ENCODE measurements around the gene CGNL1.

The CGNL1 gene, protein sequence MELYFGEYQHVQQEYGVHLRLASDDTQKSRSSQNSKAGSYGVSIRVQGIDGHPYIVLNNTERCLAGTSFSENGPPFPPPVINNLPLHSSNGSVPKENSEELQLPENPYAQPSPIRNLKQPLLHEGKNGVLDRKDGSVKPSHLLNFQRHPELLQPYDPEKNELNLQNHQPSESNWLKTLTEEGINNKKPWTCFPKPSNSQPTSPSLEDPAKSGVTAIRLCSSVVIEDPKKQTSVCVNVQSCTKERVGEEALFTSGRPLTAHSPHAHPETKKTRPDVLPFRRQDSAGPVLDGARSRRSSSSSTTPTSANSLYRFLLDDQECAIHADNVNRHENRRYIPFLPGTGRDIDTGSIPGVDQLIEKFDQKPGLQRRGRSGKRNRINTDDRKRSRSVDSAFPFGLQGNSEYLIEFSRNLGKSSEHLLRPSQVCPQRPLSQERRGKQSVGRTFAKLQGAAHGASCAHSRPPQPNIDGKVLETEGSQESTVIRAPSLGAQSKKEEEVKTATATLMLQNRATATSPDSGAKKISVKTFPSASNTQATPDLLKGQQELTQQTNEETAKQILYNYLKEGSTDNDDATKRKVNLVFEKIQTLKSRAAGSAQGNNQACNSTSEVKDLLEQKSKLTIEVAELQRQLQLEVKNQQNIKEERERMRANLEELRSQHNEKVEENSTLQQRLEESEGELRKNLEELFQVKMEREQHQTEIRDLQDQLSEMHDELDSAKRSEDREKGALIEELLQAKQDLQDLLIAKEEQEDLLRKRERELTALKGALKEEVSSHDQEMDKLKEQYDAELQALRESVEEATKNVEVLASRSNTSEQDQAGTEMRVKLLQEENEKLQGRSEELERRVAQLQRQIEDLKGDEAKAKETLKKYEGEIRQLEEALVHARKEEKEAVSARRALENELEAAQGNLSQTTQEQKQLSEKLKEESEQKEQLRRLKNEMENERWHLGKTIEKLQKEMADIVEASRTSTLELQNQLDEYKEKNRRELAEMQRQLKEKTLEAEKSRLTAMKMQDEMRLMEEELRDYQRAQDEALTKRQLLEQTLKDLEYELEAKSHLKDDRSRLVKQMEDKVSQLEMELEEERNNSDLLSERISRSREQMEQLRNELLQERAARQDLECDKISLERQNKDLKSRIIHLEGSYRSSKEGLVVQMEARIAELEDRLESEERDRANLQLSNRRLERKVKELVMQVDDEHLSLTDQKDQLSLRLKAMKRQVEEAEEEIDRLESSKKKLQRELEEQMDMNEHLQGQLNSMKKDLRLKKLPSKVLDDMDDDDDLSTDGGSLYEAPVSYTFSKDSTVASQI

DNA sequence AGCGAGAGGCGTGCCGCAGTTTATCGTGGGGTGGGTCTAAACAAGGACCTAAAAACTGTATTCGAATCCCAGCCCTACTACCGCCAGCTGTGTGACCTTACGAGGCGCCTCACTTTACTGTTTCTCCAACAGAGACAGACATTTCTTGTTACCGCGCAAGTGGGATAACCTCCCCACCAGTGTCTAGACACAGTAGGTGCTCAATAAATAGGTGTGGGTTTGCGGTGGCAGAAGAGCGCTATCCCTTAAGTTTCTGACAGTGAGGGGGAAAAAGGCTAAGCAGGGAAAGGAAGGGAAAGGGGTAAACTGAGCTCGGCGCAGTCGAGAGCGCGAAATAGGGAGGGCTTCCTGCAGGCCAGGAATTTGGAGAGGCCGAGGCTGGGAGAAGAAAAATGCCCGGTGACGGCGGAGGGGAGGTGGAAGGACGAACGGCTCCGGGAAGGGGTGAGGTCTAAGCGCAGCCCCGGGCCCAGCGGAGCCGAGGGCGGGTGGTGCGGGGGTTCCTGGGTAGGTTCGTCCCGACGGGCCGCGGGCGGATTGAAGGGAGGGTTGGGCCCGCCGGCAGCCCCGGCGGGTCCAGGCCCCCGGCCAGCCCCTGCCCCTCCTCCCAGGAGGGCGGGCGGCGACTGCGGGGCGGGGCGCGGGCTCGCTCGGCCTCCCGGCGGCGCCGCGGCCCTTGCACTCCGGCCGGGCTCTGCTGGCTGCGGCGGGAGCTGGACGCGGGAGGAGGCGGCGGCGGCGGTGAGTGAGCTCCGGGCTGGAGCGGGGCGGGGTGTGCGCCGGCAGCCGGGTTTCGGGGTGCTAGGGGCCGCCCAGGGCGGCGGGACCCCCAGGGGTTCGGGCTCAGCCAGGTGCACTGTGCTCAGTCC, at the start of gene CGNL1:
CGNL1 (plus strand) TSS at position 679 of the 869 bp plus-strand sequence. CDS start 61,495 bp downstream, outside the sequence.
- DNase-seq (ENCODE audit: low read depth), result no peak

GRCh38 chr15:57327985-57328471, 48.3 kb upstream of the CGNL1 start:
- no peak for DNase-seq (ENCODE audit: low read depth)

DNA sequence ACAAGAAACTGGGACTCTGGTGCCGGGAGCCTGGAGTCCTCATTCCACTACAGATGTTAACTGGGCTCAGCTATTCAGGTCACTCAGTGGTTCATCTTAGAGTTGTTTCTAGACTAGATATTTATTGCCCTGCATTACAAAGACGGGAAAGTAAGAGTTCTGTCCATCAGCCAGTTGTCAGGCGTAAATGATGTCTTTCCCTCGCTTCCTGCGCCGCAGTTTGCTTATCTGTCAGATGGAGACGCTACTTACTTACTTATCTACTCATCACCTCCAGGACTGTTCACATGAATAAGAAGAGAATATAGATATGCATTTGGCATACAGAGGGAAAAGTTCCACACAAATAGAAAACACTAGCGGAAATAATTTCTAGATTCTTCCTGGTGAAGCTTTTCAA, 47.8 kb upstream of the CGNL1 start:
- no peak for DNase-seq (ENCODE audit: low read depth)

- no peak for DNase-seq (ENCODE audit: low read depth)
These were observed 47.4 kb upstream of the CGNL1 start for GRCh38 chr15:57328897-57329296.

DNA sequence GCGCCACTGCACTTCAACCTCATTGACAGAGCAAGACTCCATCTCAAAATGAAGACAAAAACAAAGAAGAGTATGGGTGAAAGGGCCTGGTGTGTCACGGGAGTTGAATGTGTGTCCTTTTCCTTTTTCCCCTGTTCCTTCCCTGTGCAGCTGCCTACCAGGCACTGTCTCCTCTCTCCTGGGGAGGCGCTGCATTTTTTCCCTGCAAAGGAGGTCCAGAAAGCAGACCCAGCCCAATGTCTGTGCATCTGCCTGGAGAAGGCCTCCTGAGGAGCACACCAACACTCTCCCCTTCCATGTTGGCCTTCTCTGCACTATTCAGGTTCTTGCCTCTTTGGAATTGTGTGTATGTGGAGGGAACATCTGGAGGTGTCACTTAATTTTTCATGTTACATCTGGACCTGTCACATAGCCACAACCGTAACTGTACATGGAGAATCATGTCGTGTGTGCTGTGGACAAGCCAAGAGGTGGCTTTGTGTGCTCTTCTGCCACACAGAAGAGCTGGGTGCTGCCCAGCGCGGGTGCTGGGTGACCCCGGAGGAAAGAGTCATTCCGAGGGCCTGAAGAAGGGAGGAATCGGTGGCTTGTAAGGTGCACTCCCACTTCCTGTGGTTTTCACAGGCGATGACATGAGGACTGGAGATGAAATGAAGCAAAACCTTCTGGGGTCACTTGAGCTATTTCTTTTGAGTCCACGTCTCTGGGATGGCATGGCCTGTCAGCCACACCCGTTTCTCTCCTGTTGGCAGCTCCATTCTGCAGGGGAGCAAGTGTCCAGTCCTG, 46.5 kb upstream of the CGNL1 start:
- DNase-seq (ENCODE audit: low read depth), result no peak

DNA sequence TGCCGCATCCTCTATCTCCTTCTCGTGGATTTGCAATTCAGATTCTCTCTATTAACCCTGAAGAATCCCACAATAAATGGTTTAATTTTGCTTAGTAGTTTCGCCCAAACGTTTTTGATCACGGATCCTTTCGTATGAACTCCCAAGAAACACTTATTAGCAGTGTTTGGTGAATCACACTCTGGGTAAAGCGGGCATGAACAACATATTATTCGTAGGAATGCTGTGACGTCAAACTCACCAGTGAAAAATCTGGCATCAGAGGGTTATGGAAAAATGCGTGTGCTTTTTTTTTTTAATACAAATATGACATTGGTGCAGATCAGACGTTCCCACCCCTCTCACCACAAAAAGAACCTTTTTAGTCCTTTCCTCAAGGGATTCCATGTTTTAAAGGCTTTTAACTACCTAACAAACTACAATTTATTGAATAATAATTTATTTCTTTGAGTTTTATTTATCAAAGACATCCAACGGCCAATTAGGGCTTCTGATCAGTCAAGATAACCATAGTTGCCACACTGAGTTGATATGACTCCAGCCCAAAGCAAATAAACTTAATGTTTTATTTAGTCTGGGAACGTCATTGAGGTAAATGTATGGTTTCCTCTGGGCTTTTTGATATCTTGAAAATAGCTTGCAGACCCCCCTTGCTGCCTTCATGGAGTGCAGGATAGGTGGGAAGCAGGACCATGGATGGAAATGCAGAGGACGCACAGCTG, 45.5 kb upstream of the CGNL1 start:
- no peak for DNase-seq (ENCODE audit: low read depth)

DNA sequence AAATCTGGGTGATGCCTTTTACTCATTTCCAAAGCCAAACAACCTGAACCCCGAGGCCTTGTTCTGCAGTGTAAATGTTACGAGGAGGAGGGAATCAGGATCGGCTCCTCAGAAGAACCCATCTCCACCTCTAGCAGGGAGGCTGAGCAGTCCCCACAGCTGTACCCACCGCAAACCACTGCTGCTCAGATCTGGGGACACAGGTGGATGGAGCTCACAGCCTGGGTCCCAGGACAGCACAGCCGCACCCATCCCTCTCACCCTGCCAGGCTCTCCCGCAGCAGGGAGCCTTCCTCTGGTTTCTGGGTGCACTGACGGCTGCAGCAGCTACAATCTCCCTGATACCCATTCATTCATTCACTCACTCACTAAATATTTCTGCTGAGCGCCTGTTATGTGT, 44.0 kb upstream of the CGNL1 start:
- no peak for DNase-seq (ENCODE audit: low read depth)

GRCh38 chr15:57333487-57333886, 42.8 kb upstream of the CGNL1 start:
- no peak for DNase-seq (ENCODE audit: low read depth)

DNA sequence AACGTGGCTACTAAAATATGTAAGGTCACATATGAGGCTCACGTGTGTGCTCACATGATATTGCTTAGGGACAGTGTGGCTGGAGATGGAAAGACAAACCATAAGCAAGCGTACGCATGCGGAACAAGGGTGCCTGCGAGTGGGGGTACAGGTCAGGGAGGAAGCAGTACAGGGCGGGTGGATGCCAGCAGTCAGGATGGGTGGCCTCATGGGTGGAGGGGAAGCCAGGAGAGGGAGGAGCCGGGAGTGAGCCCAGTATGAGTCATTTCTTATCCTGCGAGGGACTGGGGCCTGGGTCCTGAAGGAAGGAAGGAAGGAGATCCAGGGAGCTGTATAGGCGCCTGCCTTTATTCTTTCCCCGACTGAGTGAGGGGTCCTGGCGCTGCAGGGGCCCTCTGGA, 42.0 kb upstream of the CGNL1 start:
- no peak for DNase-seq (ENCODE audit: low read depth)

- DNase-seq (ENCODE audit: low read depth), result no peak
These were observed 41.0 kb upstream of the CGNL1 start for GRCh38 chr15:57335293-57335715.

DNA sequence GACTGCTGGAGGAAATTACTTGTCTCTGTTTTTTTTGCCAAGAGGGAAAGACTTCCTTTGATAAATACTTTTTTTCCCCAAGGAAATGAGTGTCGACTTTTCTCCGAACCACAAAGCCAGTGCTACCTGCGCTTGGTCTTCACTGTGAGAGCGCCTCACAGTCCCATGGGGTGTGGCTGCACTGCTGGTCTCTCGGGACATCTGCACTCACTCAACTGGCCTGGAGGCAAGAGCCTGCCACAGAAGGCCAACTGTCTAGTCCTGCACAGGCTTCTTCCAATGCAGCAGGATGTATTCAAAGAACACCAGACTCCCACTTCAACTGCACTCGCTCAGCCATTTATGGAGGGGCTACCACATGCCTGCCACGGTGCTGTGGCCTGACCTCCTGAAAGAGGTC, 40.6 kb upstream of the CGNL1 start:
- DNase-seq (ENCODE audit: low read depth), result no peak

- no peak for DNase-seq (ENCODE audit: low read depth)
These were observed 38.4 kb upstream of the CGNL1 start for GRCh38 chr15:57337868-57338411.

DNA sequence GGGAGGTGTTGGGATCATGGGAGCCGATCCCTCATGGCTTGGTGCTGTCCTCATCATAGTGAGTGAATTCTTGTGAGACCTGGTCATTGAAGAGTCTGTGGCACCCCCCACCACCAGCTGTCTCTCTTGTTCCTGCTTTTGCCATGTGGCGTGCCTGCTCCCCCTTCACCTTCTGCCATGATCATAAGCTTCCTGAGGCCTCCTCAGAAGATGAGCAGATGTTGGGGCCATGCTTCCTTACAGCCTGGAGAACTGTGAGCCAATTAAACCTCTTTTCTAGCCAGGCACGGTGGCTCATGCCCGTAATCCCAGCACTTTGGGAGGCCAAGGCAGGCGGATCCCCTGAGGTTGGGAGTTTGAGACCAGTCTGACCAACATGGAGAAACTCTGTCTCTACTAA, 37.0 kb upstream of the CGNL1 start:
- no peak for DNase-seq (ENCODE audit: low read depth)

GRCh38 chr15:57340682-57341259, 35.5 kb upstream of the CGNL1 start:
- DNase-seq (ENCODE audit: low read depth), result no peak

- DNase-seq (ENCODE audit: low read depth), result no peak
These were observed 33.3 kb upstream of the CGNL1 start for GRCh38 chr15:57343048-57343447.

GRCh38 chr15:57343498-57343897, 32.8 kb upstream of the CGNL1 start:
- DNase-seq (ENCODE audit: low read depth), result no peak

DNA sequence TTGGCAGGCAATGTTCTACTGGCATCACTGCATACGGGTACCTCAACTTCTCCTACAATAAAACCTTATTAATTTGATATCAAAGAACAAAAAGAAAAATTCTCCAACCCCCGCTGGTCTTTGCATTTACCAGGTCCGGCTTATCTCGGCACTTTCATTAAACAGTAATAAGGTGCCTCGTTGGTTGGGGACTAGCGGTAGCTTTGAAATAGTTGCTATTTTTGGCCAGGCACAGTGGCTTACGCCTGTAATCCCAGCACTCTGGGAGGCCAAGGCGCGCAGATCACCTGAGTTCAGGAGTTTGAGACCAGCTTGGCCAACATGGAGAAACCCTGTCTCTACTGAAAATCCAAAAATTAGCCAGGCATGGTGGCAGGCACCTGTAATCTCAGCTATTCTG, 32.0 kb upstream of the CGNL1 start:
- DNase-seq (ENCODE audit: low read depth), result no peak

GRCh38 chr15:57345584-57345983, 30.7 kb upstream of the CGNL1 start:
- no peak for DNase-seq (ENCODE audit: low read depth)

DNA sequence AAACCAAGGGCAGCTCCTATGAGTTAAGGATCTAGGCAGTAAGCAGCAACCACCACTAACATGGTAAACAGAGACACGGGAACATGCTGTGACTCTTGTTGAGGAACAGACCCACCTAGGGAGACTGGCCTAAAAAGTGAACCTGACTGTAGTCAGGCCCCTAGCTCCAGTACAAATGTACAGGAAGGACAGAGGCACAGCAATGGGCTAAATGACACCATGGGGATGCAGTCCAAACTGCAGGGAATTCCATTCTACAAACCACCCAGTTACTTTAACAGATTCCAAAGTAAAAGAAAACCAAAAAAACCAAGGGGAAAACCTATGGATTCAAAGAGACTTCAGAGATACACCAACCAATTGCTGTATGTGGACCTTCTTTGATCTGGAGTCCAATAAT, 28.2 kb upstream of the CGNL1 start:
- no peak for DNase-seq (ENCODE audit: low read depth)
